ENCODE measurements around the gene CCNE1. TPM values are rescaled to one million over a fixed set of nuclear protein-coding genes. Genes with fewer than 3 reads are reported as not detected.
A peak's percentile ranks its signal among the peaks of the same experiment; 100 is the strongest.

Gene CCNE1
- total and polyA plus RNA-seq, 2 experiments from 2014 or later, result 26.1 to 38.3 TPM

GRCh38 chr19:29796173-29796573 is 15.6 kb upstream of the CCNE1 start (continued):
- no peak for TF ChIP-seq ZNF462 (CRISPR knock-in tag; IDR thresholded peaks at IDR 0.05)
- no peak for TF ChIP-seq EZH2 (IDR thresholded peaks at IDR 0.05; ENCODE audit: low read depth, unreplicated experiment)
- TF ChIP-seq ETS1 (IDR thresholded peaks at IDR 0.05), result no peak
- TF ChIP-seq JUNB (IDR thresholded peaks at IDR 0.05; ENCODE audit: unreplicated experiment), result no peak
- TF ChIP-seq STAT1 (IDR thresholded peaks at IDR 0.05; ENCODE audit: unreplicated experiment), result no peak
- no peak for TF ChIP-seq POLR2AphosphoS5 (IDR thresholded peaks at IDR 0.05; ENCODE audit: low read depth)
- no peak for TF ChIP-seq ZNF114 (CRISPR knock-in tag; IDR thresholded peaks at IDR 0.05)

- no peaks in the 10 kb centered on the region for H3K9me2 ChIP-seq (ENCODE audit: insufficient read depth)
- Mint-ChIP-seq H3K4me1 (peaks cover 13% of the 10 kb centered on the region), H3K36me3 (ENCODE audit: low read depth) (no peaks in the 10 kb centered on the region), H3K27me3 (ENCODE audit: insufficient read depth, low read depth, poor library complexity) (peaks cover 12% of the 10 kb centered on the region), H3K4me3 (no peak overlapping the region), H3K27ac (no peak overlapping the region), H3K9me3 (no peaks in the 10 kb centered on the region)
- no peaks in the 10 kb centered on the region for H3F3A ChIP-seq (replicated peaks; ENCODE audit: low read depth)
- no peaks in the 10 kb centered on the region for H3K79me2 ChIP-seq (replicated peaks; ENCODE audit: insufficient read depth)
- H3K4me3 ChIP-seq, result no peak overlapping the region
- ATAC-seq (no peak), DNase-seq (ENCODE audit: low spot score) (no peak)
- H3K4me2 ChIP-seq, result no peak overlapping the region
- H3K36me3 ChIP-seq (ENCODE audit: insufficient read depth), result no peaks in the 10 kb centered on the region
- no peaks in the 10 kb centered on the region for H3K27me3 ChIP-seq (ENCODE audit: insufficient read depth)
- no peaks in the 10 kb centered on the region for H4K20me1 ChIP-seq (replicated peaks; ENCODE audit: insufficient read depth)
- 0 out of 2 replicates have a peak, but pooled peaks cover 6% of the 10 kb centered on the region for H3K4me1 ChIP-seq (ENCODE audit: insufficient read depth)
- 0 out of 2 replicates have a peak overlapping the region, but pooled peaks have one; percentile 63 for H2AFZ ChIP-seq
- H3K27ac ChIP-seq (ENCODE audit: low read depth), result no peak overlapping the region
- TF ChIP-seq ZNF114 (CRISPR knock-in tag; IDR thresholded peaks at IDR 0.05), result no peak
- no peak for TF ChIP-seq ZNF331 (CRISPR knock-in tag; IDR thresholded peaks at IDR 0.05; ENCODE audit: low read depth)
- TF ChIP-seq REST (IDR thresholded peaks at IDR 0.05; ENCODE audit: unreplicated experiment), result no peak
- no peak for TF ChIP-seq NANOG (IDR thresholded peaks at IDR 0.05; ENCODE audit: borderline replicate concordance)
Measured at GRCh38 chr19:29798774-29799497, 12.9 kb upstream of the CCNE1 start.
